ENCODE data around the gene XPA.

Gene XPA

GRCh38 chr9:97722331-97722730 is 25.2 kb upstream of the XPA start:
- no peak for DNase-seq (ENCODE audit: extremely low read depth, insufficient read length)
- TF ChIP-seq, protein P1, sequence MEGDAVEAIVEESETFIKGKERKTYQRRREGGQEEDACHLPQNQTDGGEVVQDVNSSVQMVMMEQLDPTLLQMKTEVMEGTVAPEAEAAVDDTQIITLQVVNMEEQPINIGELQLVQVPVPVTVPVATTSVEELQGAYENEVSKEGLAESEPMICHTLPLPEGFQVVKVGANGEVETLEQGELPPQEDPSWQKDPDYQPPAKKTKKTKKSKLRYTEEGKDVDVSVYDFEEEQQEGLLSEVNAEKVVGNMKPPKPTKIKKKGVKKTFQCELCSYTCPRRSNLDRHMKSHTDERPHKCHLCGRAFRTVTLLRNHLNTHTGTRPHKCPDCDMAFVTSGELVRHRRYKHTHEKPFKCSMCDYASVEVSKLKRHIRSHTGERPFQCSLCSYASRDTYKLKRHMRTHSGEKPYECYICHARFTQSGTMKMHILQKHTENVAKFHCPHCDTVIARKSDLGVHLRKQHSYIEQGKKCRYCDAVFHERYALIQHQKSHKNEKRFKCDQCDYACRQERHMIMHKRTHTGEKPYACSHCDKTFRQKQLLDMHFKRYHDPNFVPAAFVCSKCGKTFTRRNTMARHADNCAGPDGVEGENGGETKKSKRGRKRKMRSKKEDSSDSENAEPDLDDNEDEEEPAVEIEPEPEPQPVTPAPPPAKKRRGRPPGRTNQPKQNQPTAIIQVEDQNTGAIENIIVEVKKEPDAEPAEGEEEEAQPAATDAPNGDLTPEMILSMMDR (IDR thresholded peaks at IDR 0.05; ENCODE audit: insufficient read depth, low read length, poor library complexity, severe bottlenecking): no peak
- Histone ChIP-seq H3K36me3 (ENCODE audit: control insufficient read depth, insufficient read depth, low read length) (no peaks in the 10 kb centered on the region), H3K4me3 (replicated peaks; ENCODE audit: low read depth, low read length) (no peak overlapping the region), H3K27me3 (replicated peaks; ENCODE audit: control insufficient read depth, insufficient read depth, low read length) (no peaks in the 10 kb centered on the region)

GRCh38 chr9:97721396-97721795 is 24.3 kb upstream of the XPA start:
- TF ChIP-seq, protein P1 (IDR thresholded peaks at IDR 0.05; ENCODE audit: insufficient read depth, low read length, poor library complexity, severe bottlenecking): no peak
- H3K36me3 ChIP-seq (ENCODE audit: control insufficient read depth, insufficient read depth, low read length): no peaks in the 10 kb centered on the region
- no peak overlapping the region for H3K4me3 ChIP-seq (replicated peaks; ENCODE audit: low read depth, low read length)
- no peaks in the 10 kb centered on the region for H3K27me3 ChIP-seq (replicated peaks; ENCODE audit: control insufficient read depth, insufficient read depth, low read length)
- no peak for DNase-seq (ENCODE audit: extremely low read depth, insufficient read length)

DNA sequence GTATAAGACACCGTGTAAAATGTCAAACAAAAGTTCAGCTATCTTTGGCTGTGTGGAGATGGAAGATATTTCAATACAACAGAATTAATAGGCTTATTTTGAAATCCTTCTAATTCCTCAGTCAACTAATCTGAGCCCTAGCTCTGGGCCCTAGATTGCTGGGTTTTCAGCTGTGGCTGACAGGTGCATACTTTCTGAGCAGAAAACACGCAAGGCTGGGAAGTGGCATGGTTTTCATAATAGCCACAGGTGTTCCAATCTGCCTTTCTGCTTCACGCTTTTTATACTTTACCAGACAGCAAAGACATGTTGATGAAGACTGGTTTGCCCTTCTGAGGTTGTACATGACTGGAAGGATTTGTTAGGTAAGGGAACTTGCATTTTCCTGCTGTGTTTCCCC is 20.7 kb upstream of the XPA start:
- TF ChIP-seq, protein P1 (IDR thresholded peaks at IDR 0.05; ENCODE audit: insufficient read depth, low read length, poor library complexity, severe bottlenecking): no peak
- H3K4me3 ChIP-seq (replicated peaks; ENCODE audit: low read depth, low read length): no peak overlapping the region
- H3K27me3 ChIP-seq (replicated peaks; ENCODE audit: control insufficient read depth, insufficient read depth, low read length): peaks cover 1% of the 10 kb centered on the region; the same call in 1 of the 2 replicates
- H3K36me3 ChIP-seq (ENCODE audit: control insufficient read depth, insufficient read depth, low read length): no peaks in the 10 kb centered on the region
- DNase-seq (ENCODE audit: extremely low read depth, insufficient read length): no peak

GRCh38 chr9:97714435-97714834 is 17.3 kb upstream of the XPA start:
- no peak overlapping the region for H3K4me3 ChIP-seq (replicated peaks; ENCODE audit: low read depth, low read length)
- H3K27me3 ChIP-seq (replicated peaks; ENCODE audit: control insufficient read depth, insufficient read depth, low read length): peaks cover 1% of the 10 kb centered on the region; the same call in 1 of the 2 replicates
- DNase-seq (ENCODE audit: extremely low read depth, insufficient read length): no peak
- TF ChIP-seq, protein P1 (IDR thresholded peaks at IDR 0.05; ENCODE audit: insufficient read depth, low read length, poor library complexity, severe bottlenecking): no peak
- H3K36me3 ChIP-seq (ENCODE audit: control insufficient read depth, insufficient read depth, low read length): no peaks in the 10 kb centered on the region

DNA sequence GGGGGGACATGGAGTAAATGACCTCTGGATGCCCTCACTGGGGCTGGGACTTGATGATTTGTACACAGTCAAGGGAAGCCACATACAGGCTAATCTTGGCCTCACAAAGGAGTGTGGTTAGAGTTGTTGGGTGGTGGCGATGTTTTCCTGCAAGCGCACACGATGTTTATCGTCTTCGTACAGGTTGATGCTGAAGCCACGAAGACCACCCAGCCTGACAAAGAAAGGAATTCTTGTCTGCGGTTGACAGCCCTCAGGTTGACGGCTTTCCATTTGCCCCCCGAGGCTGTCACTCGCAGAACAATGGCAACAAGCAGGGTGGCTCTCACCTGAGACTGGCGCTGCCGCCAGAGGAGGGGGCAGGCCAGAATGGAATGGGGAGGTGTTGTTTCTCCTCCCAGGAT is 14.1 kb upstream of the XPA start:
- TF ChIP-seq, protein P1 (IDR thresholded peaks at IDR 0.05; ENCODE audit: insufficient read depth, low read length, poor library complexity, severe bottlenecking): no peak
- Histone ChIP-seq H3K4me3 (replicated peaks; ENCODE audit: low read depth, low read length) (no peak overlapping the region), H3K27me3 (replicated peaks; ENCODE audit: control insufficient read depth, insufficient read depth, low read length) (peaks cover 1% of the 10 kb centered on the region; the same call in 1 of the 2 replicates), H3K36me3 (ENCODE audit: control insufficient read depth, insufficient read depth, low read length) (no peaks in the 10 kb centered on the region)
- no peak for DNase-seq (ENCODE audit: extremely low read depth, insufficient read length)

Measured in GM06990 (cell line).